Lower lobe of right lung (tissue), 2 donors: ENCODE results near the gene BBX. TPM values are rescaled to one million over a fixed set of nuclear protein-coding genes. Genes with fewer than 3 reads are reported as not detected.

Source experiments
- ATAC-seq, 2 donors: fragments of 200-7000 bp; cut with Tn5 transposase; one replicate each; pipeline ENCODE4 v1.9.1; 2020 to 2022; ENCODE audit warnings: mild to moderate bottlenecking in 2 of 2, moderate library complexity in 2 of 2
- DNase-seq: peaks from one replicate; pipeline ENCODE4 v3.0.0-alpha.2; 2020
- H3K27ac ChIP-seq: fragments of 200-600 bp; one replicate; pipeline ENCODE4 v1.8.0; 2022
- H3K27me3 ChIP-seq: fragments of 200-600 bp; one replicate; pipeline ENCODE4 v1.8.0; 2022; ENCODE audit warnings: low read depth
- H3K36me3 ChIP-seq: fragments of 200-600 bp; one replicate; pipeline ENCODE4 v1.8.0; 2022; ENCODE audit warnings: mild to moderate bottlenecking
- H3K4me1 ChIP-seq: fragments of 200-600 bp; one replicate; pipeline ENCODE4 v1.8.0; 2022
- H3K4me3 ChIP-seq: fragments of 200-600 bp; one replicate; pipeline ENCODE4 v1.8.0; 2022; ENCODE audit warnings: mild to moderate bottlenecking
- H3K9me3 ChIP-seq: fragments of 200-600 bp; one replicate; pipeline ENCODE4 v1.8.0; 2022
- intact Hi-C: fragments of 100-400 bp; cut with DNase I; formaldehyde crosslinking; loops from one replicate; pipeline ENCODE4 v1.11.0; 2022
- total RNA-seq: library from RNA; stranded (reverse); fragmentation: NEBNext Ultra II Directional; extraction: Animal tissue kit (Norgen Biotek cat#: 25700); gene quantifications from one replicate; pipeline ENCODE4 v1.2.1, GENCODE V29; 2021
- TF ChIP-seq, protein P1 (sequence below): fragments of 200-600 bp; IDR thresholded peaks from one replicate; pipeline ENCODE4 v1.8.0; 2022; ENCODE audit warnings: antibody characterized with exemption, mild to moderate bottlenecking
- donor health status: DM: no; HTN: yes; CAD: no; lungs with severe emphysema.

BBX gene
- total RNA-seq, 1 donor from 2014 or later = 58.3 TPM

DNA sequence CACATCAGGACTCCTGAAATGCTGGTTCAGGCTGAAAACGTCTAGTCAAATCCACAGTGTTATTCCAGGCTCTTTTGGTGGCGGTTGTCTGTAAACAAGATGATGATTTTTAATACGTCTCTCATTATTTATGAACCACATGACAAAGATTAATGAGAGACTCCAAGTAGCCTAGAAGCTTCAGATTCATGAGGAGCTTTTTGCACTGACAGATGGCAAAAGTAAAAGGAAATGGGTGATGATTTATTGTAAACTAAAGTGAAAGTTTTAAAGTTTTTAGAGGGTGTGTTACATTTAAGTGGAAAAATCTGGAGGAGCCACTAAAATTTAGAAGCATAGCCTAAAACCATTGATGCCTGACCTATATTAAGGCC, 77.0 kb downstream of the BBX start:
- Histone ChIP-seq H3K27ac (peak overlapping the region; percentile 75), H3K27me3 (no peaks in the 10 kb centered on the region), H3K4me3 (peak overlapping the region; percentile 46), H3K4me1 (peaks cover 31% of the 10 kb centered on the region), H3K9me3 (no peaks in the 10 kb centered on the region), H3K36me3 (no peaks in the 10 kb centered on the region)
- ATAC-seq = no peak
- intact Hi-C loops = no loop called here
- TF ChIP-seq, protein P1, sequence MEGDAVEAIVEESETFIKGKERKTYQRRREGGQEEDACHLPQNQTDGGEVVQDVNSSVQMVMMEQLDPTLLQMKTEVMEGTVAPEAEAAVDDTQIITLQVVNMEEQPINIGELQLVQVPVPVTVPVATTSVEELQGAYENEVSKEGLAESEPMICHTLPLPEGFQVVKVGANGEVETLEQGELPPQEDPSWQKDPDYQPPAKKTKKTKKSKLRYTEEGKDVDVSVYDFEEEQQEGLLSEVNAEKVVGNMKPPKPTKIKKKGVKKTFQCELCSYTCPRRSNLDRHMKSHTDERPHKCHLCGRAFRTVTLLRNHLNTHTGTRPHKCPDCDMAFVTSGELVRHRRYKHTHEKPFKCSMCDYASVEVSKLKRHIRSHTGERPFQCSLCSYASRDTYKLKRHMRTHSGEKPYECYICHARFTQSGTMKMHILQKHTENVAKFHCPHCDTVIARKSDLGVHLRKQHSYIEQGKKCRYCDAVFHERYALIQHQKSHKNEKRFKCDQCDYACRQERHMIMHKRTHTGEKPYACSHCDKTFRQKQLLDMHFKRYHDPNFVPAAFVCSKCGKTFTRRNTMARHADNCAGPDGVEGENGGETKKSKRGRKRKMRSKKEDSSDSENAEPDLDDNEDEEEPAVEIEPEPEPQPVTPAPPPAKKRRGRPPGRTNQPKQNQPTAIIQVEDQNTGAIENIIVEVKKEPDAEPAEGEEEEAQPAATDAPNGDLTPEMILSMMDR = no peak
- no peak for DNase-seq

DNA sequence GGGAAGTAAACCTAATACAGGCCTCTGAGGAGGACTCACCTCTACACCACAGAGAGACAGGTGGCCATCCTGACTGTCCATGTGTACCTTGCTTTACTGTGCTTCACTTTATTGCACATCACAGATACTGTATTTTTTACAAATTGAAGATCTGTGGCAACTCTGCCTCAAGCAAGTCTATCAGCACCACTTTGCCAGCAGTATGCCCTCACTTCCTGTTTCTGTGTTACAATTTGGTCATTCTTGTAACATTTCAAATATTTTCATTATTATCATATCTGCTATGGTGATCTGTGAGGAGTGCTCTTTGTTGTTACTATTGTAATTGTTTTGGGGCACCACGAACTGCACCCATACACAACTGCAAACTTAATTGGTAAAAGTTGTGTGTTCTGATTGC, 78.0 kb downstream of the BBX start:
- H3K36me3 ChIP-seq = no peaks in the 10 kb centered on the region
- H3K4me1 ChIP-seq = peaks cover 31% of the 10 kb centered on the region
- H3K27me3 ChIP-seq = no peaks in the 10 kb centered on the region
- no peak for ATAC-seq
- H3K9me3 ChIP-seq = no peaks in the 10 kb centered on the region
- intact Hi-C loops = no loop called here
- TF ChIP-seq, protein P1 = no peak
- H3K27ac ChIP-seq = no peak overlapping the region
- no peak overlapping the region for H3K4me3 ChIP-seq
- no peak for DNase-seq

DNA sequence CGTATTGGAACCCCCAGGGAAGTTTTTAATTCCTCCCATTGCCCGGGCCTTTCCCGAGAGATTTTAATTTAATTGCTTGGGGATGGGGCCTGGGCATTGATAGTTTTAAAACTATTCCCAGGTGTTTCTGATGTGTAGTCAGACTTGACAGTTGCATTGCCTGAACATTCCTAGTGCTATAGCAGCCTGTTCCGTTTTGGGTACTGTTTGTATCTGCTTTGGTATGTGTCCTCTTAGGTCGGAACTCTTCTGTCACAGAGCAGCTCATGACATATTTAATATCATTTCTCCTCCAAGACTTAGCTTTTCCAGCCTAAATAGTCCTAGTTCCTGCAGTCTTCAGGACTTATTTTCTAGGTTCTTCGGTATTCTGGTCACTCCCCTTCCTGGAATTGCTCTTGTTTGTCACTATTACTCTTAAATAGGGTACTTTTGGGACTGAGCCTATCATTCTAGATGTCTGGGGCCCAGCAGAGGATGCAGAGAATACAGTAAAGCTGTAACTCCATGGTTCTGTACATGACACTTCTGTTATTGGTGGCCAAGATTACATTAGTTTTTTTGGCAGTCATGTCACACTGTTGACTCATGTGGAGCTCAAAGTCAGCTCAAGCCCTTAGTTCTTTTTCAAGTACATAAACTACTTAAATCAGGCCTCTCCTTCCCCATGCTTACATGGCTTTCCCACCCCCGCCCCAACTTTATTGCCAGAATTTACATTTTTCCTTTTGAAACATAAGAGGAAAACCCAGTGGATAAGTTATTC, 81.5 kb downstream of the BBX start:
- no peak overlapping the region for H3K27ac ChIP-seq
- peaks cover 23% of the 10 kb centered on the region for H3K4me1 ChIP-seq
- TF ChIP-seq, protein P1 = no peak
- H3K36me3 ChIP-seq = no peaks in the 10 kb centered on the region
- ATAC-seq (peak; percentile 59 to 77), DNase-seq (no peak)
- no peak overlapping the region for H3K4me3 ChIP-seq
- intact Hi-C loops = no loop called here
- H3K27me3 ChIP-seq = no peaks in the 10 kb centered on the region
- no peaks in the 10 kb centered on the region for H3K9me3 ChIP-seq

DNA sequence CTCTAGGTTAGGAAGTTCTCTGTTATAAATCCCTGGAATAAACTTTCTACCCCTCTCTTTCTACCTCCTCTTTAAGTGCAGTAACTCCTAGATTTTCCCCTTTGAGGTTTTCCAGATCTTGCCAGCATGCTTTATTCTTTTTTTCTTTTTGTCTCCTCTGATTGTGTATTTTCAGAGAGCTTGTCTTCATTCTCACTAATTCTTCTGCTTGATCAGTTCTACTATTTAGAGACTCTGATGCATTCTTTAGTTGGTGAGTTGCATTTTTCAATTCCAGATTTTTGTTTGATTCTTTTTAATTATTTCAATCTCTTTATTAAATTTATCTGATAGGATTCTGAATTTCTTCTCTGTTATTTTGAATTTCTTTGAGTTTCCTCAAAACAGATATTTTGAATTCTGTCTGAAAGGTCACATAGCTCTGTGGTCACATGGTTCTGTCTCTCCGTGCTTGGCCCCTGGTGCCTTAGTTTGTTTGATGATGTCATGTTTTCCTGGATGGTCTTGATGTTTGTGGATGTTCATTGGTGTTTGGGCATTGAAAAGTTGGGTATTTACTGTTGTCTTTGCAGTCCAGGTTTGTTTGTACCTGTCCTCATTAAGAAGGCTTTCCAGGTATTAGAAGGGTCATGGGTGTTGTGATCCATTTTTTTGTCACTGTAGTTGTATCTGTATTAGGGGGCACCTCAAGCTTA, 89.2 kb downstream of the BBX start:
- Histone ChIP-seq H3K36me3 (no peaks in the 10 kb centered on the region), H3K27me3 (no peaks in the 10 kb centered on the region), H3K4me3 (no peak overlapping the region), H3K27ac (no peak overlapping the region), H3K9me3 (no peaks in the 10 kb centered on the region), H3K4me1 (no peaks in the 10 kb centered on the region)
- ATAC-seq (no peak), DNase-seq (no peak)
- TF ChIP-seq, protein P1 = no peak
- intact Hi-C loops = no loop called here

DNA sequence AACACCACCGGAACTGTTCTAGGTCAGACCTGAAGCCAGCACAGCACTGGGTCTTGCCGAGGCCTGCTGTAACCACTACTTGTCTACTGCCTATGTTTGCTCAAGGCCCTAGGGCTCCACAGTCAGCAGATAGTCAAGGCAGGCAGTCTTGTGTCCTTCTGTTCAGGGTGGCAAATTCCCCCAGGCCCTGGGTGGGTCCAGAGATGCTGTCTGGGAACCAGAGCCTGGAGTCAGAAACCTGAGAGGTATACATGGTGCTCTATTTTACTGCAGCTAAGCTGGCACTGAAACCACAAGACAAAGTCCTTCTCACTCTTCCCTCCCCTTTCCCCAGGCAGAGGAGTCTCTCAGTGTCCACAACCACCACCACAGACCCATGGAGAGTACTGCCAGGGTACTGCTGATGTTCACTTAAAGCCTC, 89.9 kb downstream of the BBX start:
- Histone ChIP-seq H3K4me1 (no peaks in the 10 kb centered on the region), H3K27me3 (no peaks in the 10 kb centered on the region), H3K9me3 (no peaks in the 10 kb centered on the region), H3K36me3 (no peaks in the 10 kb centered on the region), H3K27ac (no peak overlapping the region), H3K4me3 (no peak overlapping the region)
- intact Hi-C loops = no loop called here
- ATAC-seq = no peak
- TF ChIP-seq, protein P1 = no peak
- DNase-seq = no peak
